Mesenchymal stem cell (in vitro differentiated cells and primary cell): ENCODE data around the gene KRTAP29-1.

ENCODE experiments used
- DNase-seq: peaks from one replicate; pipeline ENCODE4 v3.0.0-alpha.2; 2013
- H2AFZ ChIP-seq: one replicate; pipeline ENCODE4 v1.6.1; 2013; ENCODE audit warnings: low read depth, mild to moderate bottlenecking, control low read depth, inconsistent platforms, low read length, moderate library complexity
- H2AK5ac ChIP-seq: 2 replicates; pipeline ENCODE4 v1.6.1; 2013; ENCODE audit warnings: low read length, moderate library complexity, mild to moderate bottlenecking, inconsistent platforms; ENCODE audit not compliant: severe bottlenecking
- H2BK120ac ChIP-seq: one replicate; pipeline ENCODE4 v1.6.1; 2013; ENCODE audit warnings: low read depth, mild to moderate bottlenecking, inconsistent platforms, low read length, moderate library complexity
- H2BK12ac ChIP-seq, 2 experiments: one replicate each; pipeline ENCODE4 v1.6.1; 2013; ENCODE audit warnings: inconsistent platforms in 2 of 2, low read length in 2 of 2, mild to moderate bottlenecking in 2 of 2, moderate library complexity in 2 of 2, control low read depth in 1 of 2
- H2BK15ac ChIP-seq: one replicate; pipeline ENCODE4 v1.6.1; 2013; ENCODE audit warnings: mild to moderate bottlenecking, low read depth, inconsistent platforms; ENCODE audit not compliant: poor library complexity, severe bottlenecking
- H2BK5ac ChIP-seq: 2 replicates; pipeline ENCODE4 v1.6.1; 2013; ENCODE audit warnings: low read depth, mild to moderate bottlenecking, low read length, control low read depth, inconsistent platforms; ENCODE audit not compliant: poor library complexity, severe bottlenecking
- H3K14ac ChIP-seq, 2 experiments: one replicate each; pipeline ENCODE4 v1.6.1; 2013; ENCODE audit warnings: inconsistent platforms in 2 of 2, low read length in 2 of 2, control low read depth in 1 of 2, mild to moderate bottlenecking in 1 of 2, moderate library complexity in 1 of 2
- H3K18ac ChIP-seq, 2 experiments: one replicate each; pipeline ENCODE4 v1.6.1; 2013; ENCODE audit warnings: inconsistent platforms in 2 of 2, low read length in 2 of 2, control low read depth in 1 of 2, low read depth in 1 of 2, mild to moderate bottlenecking in 1 of 2
- H3K23ac ChIP-seq, 2 experiments: one replicate each; pipeline ENCODE4 v1.6.1; 2013; ENCODE audit warnings: inconsistent platforms in 2 of 2, low read length in 2 of 2, mild to moderate bottlenecking in 2 of 2, moderate library complexity in 2 of 2, control low read depth in 1 of 2
- H3K27ac ChIP-seq: 2 replicates; pipeline ENCODE4 v1.5.1; 2013; ENCODE audit warnings: mild to moderate bottlenecking, moderate library complexity, low read length, control low read depth, inconsistent platforms; ENCODE audit not compliant: poor library complexity, severe bottlenecking
- H3K27me3 ChIP-seq, 2 experiments: 2 replicates each; pipeline versions ENCODE4 v1.6.1 to v1.7.0; 2013; ENCODE audit warnings: low read length in 2 of 2, mild to moderate bottlenecking in 2 of 2, moderate library complexity in 2 of 2, control low read depth in 1 of 2, inconsistent platforms in 1 of 2; ENCODE audit not compliant: control insufficient read depth in 1 of 2, insufficient read depth in 1 of 2
- H3K36me3 ChIP-seq, 2 experiments: 2 replicates each; pipeline versions ENCODE4 v1.6.1 to v1.7.0; 2013; ENCODE audit warnings: low read length in 2 of 2, control low read depth in 1 of 2, inconsistent platforms in 1 of 2, low read depth in 1 of 2, mild to moderate bottlenecking in 1 of 2; ENCODE audit not compliant: insufficient read depth in 2 of 2, control insufficient read depth in 1 of 2
- H3K4ac ChIP-seq, 2 experiments: one replicate each; pipeline ENCODE4 v1.6.1; 2013; ENCODE audit warnings: inconsistent platforms in 2 of 2, low read length in 2 of 2, mild to moderate bottlenecking in 2 of 2, moderate library complexity in 2 of 2, control low read depth in 1 of 2, low read depth in 1 of 2
- H3K4me1 ChIP-seq: 2 replicates; pipeline ENCODE4 v1.6.1; 2013; ENCODE audit warnings: low read depth, low read length, control low read depth; ENCODE audit not compliant: control insufficient read depth, insufficient read depth
- H3K4me2 ChIP-seq: 2 replicates; pipeline ENCODE4 v1.6.1; 2013; ENCODE audit warnings: low read length, mild to moderate bottlenecking, inconsistent platforms; ENCODE audit not compliant: poor library complexity, severe bottlenecking
- H3K4me3 ChIP-seq, 2 experiments: 2 replicates each; pipeline versions ENCODE4 v1.5.1 to v1.7.0; 2013; ENCODE audit warnings: low read length in 2 of 2, mild to moderate bottlenecking in 2 of 2, control low read depth in 1 of 2, low read depth in 1 of 2; ENCODE audit not compliant: insufficient read depth in 1 of 2
- H3K79me1 ChIP-seq: replicated peaks from 2 replicates; pipeline ENCODE4 v1.6.1; 2013; ENCODE audit warnings: mild to moderate bottlenecking, control low read depth, low read length, inconsistent platforms; ENCODE audit not compliant: poor library complexity, severe bottlenecking
- H3K9ac ChIP-seq: 2 replicates; pipeline ENCODE4 v1.7.0; 2013; ENCODE audit warnings: mild to moderate bottlenecking, low read length, moderate library complexity
- H3K9me3 ChIP-seq: 2 replicates; pipeline ENCODE4 v1.7.0; 2013; ENCODE audit warnings: mild to moderate bottlenecking, low read length; ENCODE audit not compliant: control insufficient read depth
- H4K8ac ChIP-seq: one replicate; pipeline ENCODE4 v1.6.1; 2013; ENCODE audit warnings: inconsistent platforms, mild to moderate bottlenecking, low read length, moderate library complexity
- H4K91ac ChIP-seq: one replicate; pipeline ENCODE4 v1.6.1; 2013; ENCODE audit warnings: mild to moderate bottlenecking, low read length, inconsistent platforms
- WGBS: methylation state at CpG from one replicate; pipeline ENCODE4 v1.1.7; 2013; ENCODE audit warnings: mixed read lengths; 5-methylcytosine and 5-hydroxymethylcytosine counted together

KRTAP29-1 gene

GRCh38 chr17:41302981-41303380 lies 330 bp upstream of the KRTAP29-1 start:
- H3K4ac ChIP-seq = no peak overlapping the region
- no peak overlapping the region for H2BK15ac ChIP-seq
- H3K36me3 ChIP-seq = no peaks in the 10 kb centered on the region
- no peak overlapping the region for H3K18ac ChIP-seq
- H3K4me1 ChIP-seq = peaks cover 3% of the 10 kb centered on the region
- H2BK5ac ChIP-seq = no peak overlapping the region
- no peaks in the 10 kb centered on the region for H3K9me3 ChIP-seq
- H3K4me3 ChIP-seq = no peak overlapping the region
- no peak overlapping the region for H2AK5ac ChIP-seq
- H4K91ac ChIP-seq = no peak overlapping the region
- H3K9ac ChIP-seq = no peak overlapping the region
- H3K27me3 ChIP-seq = peaks cover 0 to 11% of the 10 kb centered on the region in 2 experiments
- H3K27ac ChIP-seq = no peak overlapping the region
- WGBS = 98% methylated on average over 3 of the region's 4 CpGs
- no peak overlapping the region for H4K8ac ChIP-seq
- H2BK12ac ChIP-seq = no peak overlapping the region
- no peak overlapping the region for H3K4me2 ChIP-seq
- H3K23ac ChIP-seq = no peak overlapping the region
- H2BK120ac ChIP-seq = no peak overlapping the region
- H3K79me1 ChIP-seq = no peaks in the 10 kb centered on the region
- DNase-seq = no peak
- H3K14ac ChIP-seq = no peak overlapping the region
- no peak overlapping the region for H2AFZ ChIP-seq

GRCh38 chr17:41301204-41301790 lies 1.4 kb downstream of the KRTAP29-1 start:
- no peak overlapping the region for H2BK5ac ChIP-seq
- no peaks in the 10 kb centered on the region for H3K36me3 ChIP-seq
- peaks cover 0 to 4% of the 10 kb centered on the region in 2 experiments for H3K27me3 ChIP-seq
- no peaks in the 10 kb centered on the region for H3K4me1 ChIP-seq
- no peak overlapping the region for H3K23ac ChIP-seq
- no peak overlapping the region for H4K8ac ChIP-seq
- H2BK120ac ChIP-seq = no peak overlapping the region
- no peak overlapping the region for H3K14ac ChIP-seq
- no peak overlapping the region for H3K18ac ChIP-seq
- no peak overlapping the region for H2AK5ac ChIP-seq
- WGBS = 74% methylated on average over 5 of the region's 5 CpGs
- no peak for DNase-seq
- no peak overlapping the region for H3K9ac ChIP-seq
- H3K27ac ChIP-seq = no peak overlapping the region
- no peak overlapping the region for H4K91ac ChIP-seq
- no peak overlapping the region for H3K4ac ChIP-seq
- H3K79me1 ChIP-seq = no peaks in the 10 kb centered on the region
- H2BK15ac ChIP-seq = no peak overlapping the region
- H3K4me3 ChIP-seq = no peak overlapping the region
- H3K4me2 ChIP-seq = no peak overlapping the region
- H2BK12ac ChIP-seq = no peak overlapping the region
- H3K9me3 ChIP-seq = no peaks in the 10 kb centered on the region
- no peak overlapping the region for H2AFZ ChIP-seq

GRCh38 chr17:41298458-41299135 lies 4.1 kb downstream of the KRTAP29-1 start:
- Histone ChIP-seq H3K9me3 (no peaks in the 10 kb centered on the region), H2BK120ac (no peak overlapping the region), H3K23ac (no peak overlapping the region), H3K4me1 (no peaks in the 10 kb centered on the region), H2AK5ac (no peak overlapping the region), H3K4me2 (no peak overlapping the region), H3K18ac (no peak overlapping the region), H4K8ac (no peak overlapping the region), H3K4ac (no peak overlapping the region), H2BK12ac (no peak overlapping the region), H3K4me3 (no peak overlapping the region), H2BK15ac (no peak overlapping the region), H3K14ac (no peak overlapping the region), H3K36me3 (no peaks in the 10 kb centered on the region), H3K27me3 (no peaks in the 10 kb centered on the region), H4K91ac (no peak overlapping the region), H3K9ac (no peak overlapping the region), H2AFZ (no peak overlapping the region), H3K79me1 (no peaks in the 10 kb centered on the region), H2BK5ac (no peak overlapping the region), H3K27ac (no peak overlapping the region)
- no peak for DNase-seq
- WGBS = 78% methylated on average over 15 of the region's 20 CpGs

GRCh38 chr17:41296846-41297245 lies 5.8 kb downstream of the KRTAP29-1 start:
- Histone ChIP-seq H2AFZ (no peak overlapping the region), H3K36me3 (no peaks in the 10 kb centered on the region), H2BK12ac (no peak overlapping the region), H3K79me1 (no peaks in the 10 kb centered on the region), H3K4me2 (no peak overlapping the region), H2AK5ac (no peak overlapping the region), H3K23ac (no peak overlapping the region), H3K4me1 (no peaks in the 10 kb centered on the region), H3K9me3 (no peaks in the 10 kb centered on the region), H3K4me3 (no peak overlapping the region), H3K27me3 (no peaks in the 10 kb centered on the region), H3K18ac (no peak overlapping the region), H2BK5ac (no peak overlapping the region), H4K8ac (no peak overlapping the region), H4K91ac (no peak overlapping the region), H3K9ac (no peak overlapping the region), H2BK120ac (no peak overlapping the region), H3K4ac (no peak overlapping the region), H3K14ac (no peak overlapping the region), H3K27ac (no peak overlapping the region), H2BK15ac (no peak overlapping the region)
- WGBS = 100% methylated on average over 1 of the region's 1 CpG
- DNase-seq = no peak
